GM12878 (cell line): ENCODE results near the gene CAPN8. TPM values are rescaled to one million over a fixed set of nuclear protein-coding genes. Genes with fewer than 3 reads are reported as not detected.

Source experiments
- ATAC-seq: fragments of 200-7000 bp; cut with Tn5 transposase; 3 replicates; pipeline ENCODE4 v1.9.1; 2020; ENCODE audit warnings: mild to moderate bottlenecking, moderate library complexity
- BruUV-seq: library from RNA; stranded (reverse); fragments of 400-500 nt; replicated peaks from 2 replicates; lab custom pipeline; 2021; lab: Mats Ljungman, UMichigan
- CTCF ChIA-PET: fragments of 300-600 bp; sonication (Branson Sonifier 250); formaldehyde crosslinking; extraction: SDS; loops from one replicate; lab custom pipeline; 2021; ENCODE audit warnings: inconsistent platforms; lab: Yijun Ruan, JAX
- POLR2A ChIA-PET: fragments of 350-600 bp; formaldehyde crosslinking; extraction: SDS; loops from one replicate; lab custom pipeline; 2021; ENCODE audit warnings: inconsistent platforms; lab: Charles Lee
- RAD21 ChIA-PET: fragments of 300-600 bp; sonication (Branson Sonifier 250); formaldehyde crosslinking; loops from one replicate; lab custom pipeline; 2023; ENCODE audit warnings: antibody characterized with exemption; ENCODE audit not compliant: unreplicated experiment; lab: Charles Lee
- SMC1A ChIA-PET: fragments of 300-600 bp; sonication (Branson Sonifier 250); formaldehyde crosslinking; loops from one replicate; lab custom pipeline; 2023; ENCODE audit not compliant: unreplicated experiment, uncharacterized antibody; lab: Charles Lee
- DNase-seq: peaks from one replicate; pipeline ENCODE4 v3.0.0-alpha.2; 2011; ENCODE audit warnings: low read depth, low spot score
- FAIRE-seq: peaks from 3 replicates; lab custom pipeline; 2011; peaks lifted over from hg19 to GRCh38; lab: Jason Lieb, UNC
- H2AFZ ChIP-seq: 2 replicates; pipeline ENCODE4 v1.6.0; 2011; ENCODE audit warnings: low read depth, low read length, control low read depth; ENCODE audit not compliant: control insufficient read depth
- H3K27ac ChIP-seq: 2 replicates; pipeline ENCODE4 v1.5.1; 2011; ENCODE audit warnings: control low read depth; ENCODE audit not compliant: control insufficient read depth, insufficient read depth
- H3K27me3 ChIP-seq, 2 experiments: replicated peaks in 1 of 2; 2 replicates each; pipeline versions ENCODE4 v1.6.0 to v1.6.1; 2011; ENCODE audit warnings: low read length in 1 of 2; ENCODE audit not compliant: control insufficient read depth in 2 of 2, insufficient read depth in 2 of 2
- H3K36me3 ChIP-seq, 2 experiments: 2 replicates each; pipeline ENCODE4 v1.5.1; 2011; ENCODE audit warnings: low read length in 1 of 2; ENCODE audit not compliant: control insufficient read depth in 2 of 2, insufficient read depth in 2 of 2
- H3K4me1 ChIP-seq: 2 replicates; pipeline ENCODE4 v1.6.1; 2011; ENCODE audit warnings: mild to moderate bottlenecking, low read length, moderate library complexity, mixed read lengths; ENCODE audit not compliant: control insufficient read depth, insufficient read depth
- H3K4me2 ChIP-seq: 2 replicates; pipeline ENCODE4 v1.6.0; 2011; ENCODE audit warnings: control low read depth; ENCODE audit not compliant: control insufficient read depth, insufficient read depth
- H3K4me3 ChIP-seq: fragments of 200-600 bp; sonication (generic); 2 replicates; pipeline ENCODE4 v1.5.1; 2016
- H3K79me2 ChIP-seq: 2 replicates; pipeline ENCODE4 v1.6.0; 2011; ENCODE audit warnings: low read length; ENCODE audit not compliant: control insufficient read depth, insufficient read depth
- H3K9ac ChIP-seq: 2 replicates; pipeline ENCODE4 v1.8.0; 2011; ENCODE audit warnings: low read length, control low read depth, mixed read lengths; ENCODE audit not compliant: control insufficient read depth, insufficient read depth
- H3K9me3 ChIP-seq: replicated peaks from 3 replicates; pipeline ENCODE4 v1.5.1; 2011; ENCODE audit warnings: mild to moderate bottlenecking, low read length; ENCODE audit not compliant: control insufficient read depth, insufficient read depth
- H4K20me1 ChIP-seq: 2 replicates; pipeline ENCODE4 v1.6.0; 2011; ENCODE audit not compliant: control insufficient read depth, insufficient read depth
- BHLHE40 ChIP-seq, 2 experiments: fragments of 450-650 bp in 1 of 2; IDR thresholded peaks; 2 replicates each; pipeline ENCODE4 v1.6.1; 2011 to 2017; ENCODE audit warnings: low read depth in 2 of 2, borderline replicate concordance in 1 of 2, improper control_type of control experiment in 1 of 2, low read length in 1 of 2, mild to moderate bottlenecking in 1 of 2
- CEBPB ChIP-seq, 2 experiments: fragments of 150-350 bp in 1 of 2; IDR thresholded peaks; 2 replicates each; pipeline ENCODE4 v1.6.1; 2012 to 2014; ENCODE audit warnings: low read depth in 2 of 2, low read length in 2 of 2, borderline replicate concordance in 1 of 2, inconsistent platforms in 1 of 2
- CREM ChIP-seq: IDR thresholded peaks from 2 replicates; pipeline ENCODE4 v1.6.1; 2014; ENCODE audit warnings: antibody characterized with exemption, low read depth
- EP300 ChIP-seq, 2 experiments: fragments of 150-350 bp in 1 of 2; IDR thresholded peaks; 2 replicates each; pipeline ENCODE4 v1.6.1; 2011 to 2012; ENCODE audit warnings: low read depth in 2 of 2, low read length in 2 of 2, borderline replicate concordance in 1 of 2, improper control_type of control experiment in 1 of 2, inconsistent platforms in 1 of 2; ENCODE audit not compliant: control insufficient read depth in 1 of 2
- ETV6 ChIP-seq, 2 experiments: fragments of 450-650 bp in 1 of 2; IDR thresholded peaks in 1 of 2; conservative IDR thresholded peaks in 1 of 2; 2 replicates each; pipeline ENCODE4 v1.6.1; 2014; ENCODE audit warnings: antibody characterized with exemption in 1 of 2, borderline replicate concordance in 1 of 2, low read depth in 1 of 2, mild to moderate bottlenecking in 1 of 2, moderate library complexity in 1 of 2
- FOXM1 ChIP-seq: IDR thresholded peaks from 2 replicates; pipeline ENCODE4 v1.6.1; 2012; ENCODE audit warnings: low read depth, mild to moderate bottlenecking, inconsistent platforms, low read length, moderate library complexity
- IKZF1 ChIP-seq: fragments of 450-650 bp; conservative IDR thresholded peaks from 2 replicates; pipeline ENCODE4 v1.6.1; 2017; ENCODE audit warnings: antibody characterized with exemption, mild to moderate bottlenecking
- JUND ChIP-seq: IDR thresholded peaks from 2 replicates; pipeline ENCODE4 v1.6.1; 2012; ENCODE audit warnings: low read depth, mild to moderate bottlenecking, low read length, improper control_type of control experiment, moderate library complexity
- KLF5 ChIP-seq: fragments of 450-650 bp; IDR thresholded peaks from 2 replicates; pipeline ENCODE4 v1.6.1; 2014; ENCODE audit warnings: mild to moderate bottlenecking; ENCODE audit not compliant: partially characterized antibody
- MAX ChIP-seq: IDR thresholded peaks from 2 replicates; pipeline ENCODE4 v1.6.1; 2012; ENCODE audit warnings: low read depth, low read length, improper control_type of control experiment
- NR2C1 ChIP-seq: fragments of 450-650 bp; IDR thresholded peaks from 2 replicates; pipeline ENCODE4 v1.6.1; 2017; ENCODE audit warnings: antibody characterized with exemption, mild to moderate bottlenecking, moderate library complexity
- STAT3 ChIP-seq: IDR thresholded peaks from 2 replicates; pipeline ENCODE4 v1.6.1; 2011; ENCODE audit warnings: low read depth, low read length, improper control_type of control experiment
- USF1 ChIP-seq: IDR thresholded peaks from 2 replicates; pipeline ENCODE4 v1.6.1; 2011; ENCODE audit warnings: borderline replicate concordance, low read depth, mild to moderate bottlenecking, moderate library complexity, mixed read lengths, low read length; ENCODE audit not compliant: insufficient read depth; ENCODE audit errors: extremely low read length
- WRNIP1 ChIP-seq: IDR thresholded peaks from 2 replicates; pipeline ENCODE4 v1.6.1; 2011; ENCODE audit warnings: low read depth, low read length, improper control_type of control experiment, borderline replicate concordance
- ZNF24 ChIP-seq: fragments of 450-650 bp; IDR thresholded peaks from 2 replicates; pipeline ENCODE4 v1.6.1; 2017; ENCODE audit warnings: antibody characterized with exemption, mild to moderate bottlenecking
- WGBS: methylation state at CpG from one replicate; pipeline ENCODE4 v1.1.6; 2016; ENCODE audit warnings: low lambda C conversion rate; ENCODE audit not compliant: insufficient replicate concordance, insufficient coverage; ENCODE audit errors: missing lambda C conversion rate; 5-methylcytosine and 5-hydroxymethylcytosine counted together
- in situ Hi-C: fragments of 300-500 bp; cut with MboI; formaldehyde crosslinking; loops from 9 replicates; pipeline ENCODE4 v1.14.3; 2018; ENCODE audit warnings: mixed read lengths
- intact Hi-C: fragments of 100-400 bp; cut with micrococcal nuclease; formaldehyde crosslinking; loops from one replicate; pipeline ENCODE4 v1.14.2; 2022; ENCODE audit not compliant: unreplicated experiment
- polyA plus RNA-seq, 11 experiments: library from polyadenylated mRNA; depleted of rRNA in 4 of 11; unstranded in 6 of 11; stranded (reverse) in 5 of 11; fragments of >200 nt; fragmentation: Nextera tagmentation in 4 of 11; fragmentation: Illumina TruSeq in 1 of 11; extraction: Ambion mirVana in 4 of 11; extraction: Trizol in 1 of 11; gene quantifications; 1 replicate in 1 of 11; 2 replicates in 10 of 11; pipeline versions ENCODE4 v1.2.1 to v1.2.3, GENCODE V29; 2011 to 2016; ENCODE audit warnings: inconsistent platforms in 2 of 11, missing spikeins in 2 of 11, low read depth in 1 of 11
- small RNA-seq: library from RNA; depleted of rRNA; stranded (forward); fragments of <200 nt; gene quantifications from one replicate; pipeline ENCODE3, GENCODE V24; 2014
- total RNA-seq, 4 experiments: library from RNA; depleted of rRNA in 3 of 4; stranded (reverse); fragments of >200 nt in 3 of 4; fragmentation: Illumina TruSeq in 1 of 4; extraction: Trizol in 1 of 4; gene quantifications; 2 replicates each; pipeline versions ENCODE4 v1.2.1 to v1.2.3, GENCODE V29; 2013 to 2021

The CAPN8 gene
- total and polyA plus RNA-seq, 10 of the 15 experiments (the other 5 are each of a cell fraction or from before 2014, with no cell fraction given): 6.4 to 30.7 (median 12.3) TPM

GRCh38 chr1:223492044-223492443 lies 173.5 kb downstream of the CAPN8 start:
- ATAC-seq (no peak), DNase-seq (no peak), FAIRE-seq (no peak)
- H3K9ac ChIP-seq: no peak overlapping the region
- H3K27ac ChIP-seq: no peak overlapping the region
- no peaks in the 10 kb centered on the region for H4K20me1 ChIP-seq
- in situ Hi-C loops (no loop called here), intact Hi-C loops (no loop called here)
- H3K4me2 ChIP-seq: no peak overlapping the region
- ChIA-PET RAD21 (interaction anchor here (0.7 kb wide), 1 partner anchor 17 kb away, joined by 3 read pairs; no protein-coding TSS in a partner anchor), SMC1A (no interaction called here), CTCF (no interaction called here), POLR2A (no interaction called here)
- H2AFZ ChIP-seq: no peak overlapping the region
- BruUV-seq: no TSS peak
- H3K36me3 ChIP-seq: no peaks in the 10 kb centered on the region
- 30% methylated on average over 4 of the region's 7 CpGs for WGBS
- H3K27me3 ChIP-seq: peaks cover 0 to 1% of the 10 kb centered on the region in 2 experiments; a peak in 2 of 4 replicates
- H3K79me2 ChIP-seq: no peaks in the 10 kb centered on the region
- H3K4me3 ChIP-seq: no peak overlapping the region
- H3K9me3 ChIP-seq: no peaks in the 10 kb centered on the region
- TF ChIP-seq MAX: no peak
- TF ChIP-seq WRNIP1: no peak
- TF ChIP-seq ETV6 (conservative IDR thresholded peaks at IDR 0.05 in 1 of 2, IDR thresholded peaks at IDR 0.05 in 1 of 2; ENCODE audit: borderline replicate concordance in 1 of 2, low read depth in 1 of 2): no peak
- TF ChIP-seq BHLHE40 (IDR thresholded peaks at IDR 0.05; ENCODE audit: borderline replicate concordance in 1 of 2, low read depth in 2 of 2, low read length in 1 of 2): no peak
- no peak for TF ChIP-seq EP300 (IDR thresholded peaks at IDR 0.05; ENCODE audit: borderline replicate concordance in 1 of 2, control insufficient read depth in 1 of 2, low read depth in 2 of 2, low read length in 2 of 2)
- TF ChIP-seq USF1: no peak
- TF ChIP-seq KLF5: no peak
- no peak for TF ChIP-seq STAT3
- no peak for TF ChIP-seq CEBPB (IDR thresholded peaks at IDR 0.05; ENCODE audit: borderline replicate concordance in 1 of 2, low read depth in 2 of 2, low read length in 2 of 2)
- no peak for TF ChIP-seq JUND
- TF ChIP-seq IKZF1: no peak
- TF ChIP-seq CREM: no peak
- TF ChIP-seq FOXM1: no peak
- TF ChIP-seq ZNF24: no peak
- no peak for TF ChIP-seq NR2C1
- H3K4me1 ChIP-seq: no peaks in the 10 kb centered on the region

Small RNAs within 50 kb of the gene (small RNA-seq; reads per million reads assigned to genes)
- not detected for gene RNU6-1248P
- not detected for gene SNRPEP10

Other genes with a start within 250 kb of the CAPN8 start
- gene CAPN2, start 46.8 kb upstream of the CAPN8 start, total RNA-seq (2014; rRNA removed): 12.2 and 16.3 TPM in 2 replicates
- gene CAPN2, start 46.8 kb upstream of the CAPN8 start, total RNA-seq (2014; rRNA removed; fragmentation: Illumina TruSeq; extraction: Trizol): 17.6 and 18.2 TPM in 2 replicates
- gene CAPN2, start 46.8 kb upstream of the CAPN8 start, total RNA-seq (2021): 17.9 and 18.9 TPM in 2 replicates
- gene CAPN2, start 46.8 kb upstream of the CAPN8 start, polyA plus RNA-seq (2011; rRNA removed): 9.3 and 10.4 TPM in 2 replicates
- gene CAPN2, start 46.8 kb upstream of the CAPN8 start, polyA plus RNA-seq (2014; fragmentation: Illumina TruSeq; extraction: Trizol): 17.7 and 18.0 TPM in 2 replicates
- gene CAPN2, start 46.8 kb upstream of the CAPN8 start, polyA plus RNA-seq (2014; fragmentation: Nextera tagmentation; extraction: Ambion mirVana): 1 to 10 TPM; 6.0 to 8.2 TPM
- gene CAPN2, start 46.8 kb upstream of the CAPN8 start, polyA plus RNA-seq (2014; rRNA removed): 21.4 and 26.4 TPM in 2 replicates
- gene CAPN2, start 46.8 kb upstream of the CAPN8 start, polyA plus RNA-seq (2016; fragmentation: Nextera tagmentation; extraction: Ambion mirVana): 10 to 100 TPM; 15.7 to 16.9 TPM
- gene TP53BP2, start 180.2 kb upstream of the CAPN8 start, total RNA-seq (2014; rRNA removed): 5.5 and 6.0 TPM in 2 replicates
- 6.9 and 7.2 TPM in 2 replicates for gene TP53BP2, start 180.2 kb upstream of the CAPN8 start, total RNA-seq (2014; rRNA removed; fragmentation: Illumina TruSeq; extraction: Trizol)
- gene TP53BP2, start 180.2 kb upstream of the CAPN8 start, total RNA-seq (2021): 6.8 and 8.2 TPM in 2 replicates
- 13.4 and 13.7 TPM in 2 replicates for gene TP53BP2, start 180.2 kb upstream of the CAPN8 start, polyA plus RNA-seq (2011; rRNA removed)
- 6.8 and 7.4 TPM in 2 replicates for gene TP53BP2, start 180.2 kb upstream of the CAPN8 start, polyA plus RNA-seq (2014; fragmentation: Illumina TruSeq; extraction: Trizol)
- gene TP53BP2, start 180.2 kb upstream of the CAPN8 start, polyA plus RNA-seq (2014; fragmentation: Nextera tagmentation; extraction: Ambion mirVana): 1 to 10 TPM; 1.6 to 1.7 TPM
- 5.4 and 5.7 TPM in 2 replicates for gene TP53BP2, start 180.2 kb upstream of the CAPN8 start, polyA plus RNA-seq (2014; rRNA removed)
- gene TP53BP2, start 180.2 kb upstream of the CAPN8 start, polyA plus RNA-seq (2016; fragmentation: Nextera tagmentation; extraction: Ambion mirVana): 1 to 10 TPM; 4.3 to 5.4 TPM